ENCODE results near the gene EPO.
"Not testable (repeated sequence)": the region's sequence is repeated elsewhere in the genome, so short reads cannot be mapped to it uniquely, and the experiment has no call there.

Gene EPO

DNA sequence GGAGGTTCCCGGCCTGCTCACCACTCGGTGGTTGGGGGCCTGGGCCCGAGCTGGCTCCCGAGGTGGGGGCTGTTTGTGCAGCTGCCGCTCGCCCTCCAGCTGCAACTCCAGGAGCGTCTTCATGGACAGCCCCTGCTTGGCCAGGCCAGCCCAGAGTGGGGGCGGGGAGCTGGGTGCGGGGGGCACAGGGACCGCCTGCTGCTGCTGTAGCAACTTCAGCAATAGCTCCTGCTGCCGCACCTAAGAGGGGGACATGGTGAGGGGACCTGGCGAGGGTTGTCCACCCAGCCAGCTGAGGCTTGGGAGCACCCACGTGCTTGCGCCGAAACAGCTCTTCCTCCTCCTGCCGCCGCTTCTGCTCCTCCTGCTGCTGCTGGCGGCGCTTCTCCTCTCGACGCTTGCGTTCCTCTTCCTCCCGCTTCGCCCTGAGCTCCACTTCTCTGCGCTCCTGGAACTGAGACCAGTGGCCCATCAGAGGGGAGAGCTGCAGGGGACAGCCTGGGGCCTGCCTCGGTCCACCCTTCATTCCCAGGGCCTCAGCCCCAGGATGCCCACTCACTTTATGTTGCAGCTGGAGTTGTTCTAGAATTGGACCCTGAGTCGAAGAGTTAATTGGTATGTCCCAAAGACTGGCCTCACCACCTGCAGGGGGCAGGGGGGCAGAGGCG, 37.1 kb upstream of the EPO start:
- peak; percentile 5 for DNase-seq (ENCODE audit: low spot score)

DNA sequence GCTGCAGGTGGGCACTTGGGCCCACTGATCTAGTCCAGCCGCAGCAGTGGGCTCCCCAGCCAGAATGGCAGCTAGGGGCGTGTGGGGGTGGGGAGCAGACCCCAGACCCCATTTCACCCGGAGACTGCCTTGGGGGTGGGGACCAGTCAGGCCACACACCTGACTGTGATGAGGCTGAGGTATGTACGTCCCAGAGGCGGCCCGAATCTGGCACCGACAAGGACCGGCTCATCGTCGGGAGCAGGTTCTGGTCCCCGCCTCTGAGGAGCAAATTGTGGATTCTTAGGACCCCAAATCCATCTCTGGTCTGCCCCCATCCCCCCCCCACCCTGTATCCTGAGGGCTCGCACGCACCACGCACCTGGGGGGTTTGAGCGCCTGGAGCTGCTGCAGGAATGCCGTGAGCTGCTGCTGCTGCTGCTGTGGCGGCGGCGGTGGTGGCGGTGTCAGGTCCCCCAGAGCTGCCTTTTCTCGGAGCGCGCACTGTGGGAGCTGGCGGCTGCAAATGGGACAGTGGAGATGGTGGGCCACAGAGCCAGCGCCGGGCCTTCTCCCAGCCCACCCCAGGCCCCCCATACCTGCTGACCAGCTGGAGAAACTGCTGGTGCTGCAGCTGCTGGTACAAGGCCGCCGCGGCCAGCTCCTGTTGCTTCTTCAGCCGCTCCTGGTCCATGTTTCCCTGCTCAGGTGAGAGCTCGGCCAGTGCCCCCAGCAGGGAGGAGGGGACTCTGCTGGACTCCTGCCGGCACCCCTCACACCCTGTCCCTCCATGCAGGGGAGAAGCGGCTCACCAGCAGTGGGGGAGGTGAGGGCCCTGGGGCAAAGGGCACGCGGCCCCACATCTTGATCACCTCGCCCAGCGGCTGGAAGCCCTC, 36.4 kb upstream of the EPO start:
- peak; percentile 4 for DNase-seq (ENCODE audit: low spot score)

DNA sequence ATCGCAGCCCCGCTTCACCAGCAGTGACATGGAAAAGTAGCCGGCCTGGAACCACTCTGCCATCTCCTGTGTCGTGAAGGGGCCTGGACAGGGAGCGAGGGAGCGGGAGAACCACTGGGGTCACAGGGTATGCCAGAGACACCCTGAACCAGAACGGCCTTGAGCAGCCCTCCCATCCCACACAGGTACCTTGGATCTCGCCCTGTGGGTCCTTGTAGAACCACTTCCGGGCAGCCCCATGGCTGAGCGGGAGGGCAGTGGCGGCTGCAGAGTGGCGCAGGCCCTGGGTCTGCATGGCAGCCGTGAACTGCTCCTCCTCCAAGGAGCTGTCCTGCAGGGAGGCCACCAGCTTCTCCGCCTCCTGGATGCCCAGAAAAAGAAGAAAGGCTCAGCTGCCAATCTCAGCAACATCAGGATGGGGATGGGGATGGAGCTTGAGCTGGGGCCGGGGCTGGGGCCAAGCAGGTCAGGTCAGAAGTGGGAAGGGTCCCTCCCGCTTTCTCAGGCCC, 35.7 kb upstream of the EPO start:
- peak; percentile 11 for DNase-seq (ENCODE audit: low spot score)

DNA sequence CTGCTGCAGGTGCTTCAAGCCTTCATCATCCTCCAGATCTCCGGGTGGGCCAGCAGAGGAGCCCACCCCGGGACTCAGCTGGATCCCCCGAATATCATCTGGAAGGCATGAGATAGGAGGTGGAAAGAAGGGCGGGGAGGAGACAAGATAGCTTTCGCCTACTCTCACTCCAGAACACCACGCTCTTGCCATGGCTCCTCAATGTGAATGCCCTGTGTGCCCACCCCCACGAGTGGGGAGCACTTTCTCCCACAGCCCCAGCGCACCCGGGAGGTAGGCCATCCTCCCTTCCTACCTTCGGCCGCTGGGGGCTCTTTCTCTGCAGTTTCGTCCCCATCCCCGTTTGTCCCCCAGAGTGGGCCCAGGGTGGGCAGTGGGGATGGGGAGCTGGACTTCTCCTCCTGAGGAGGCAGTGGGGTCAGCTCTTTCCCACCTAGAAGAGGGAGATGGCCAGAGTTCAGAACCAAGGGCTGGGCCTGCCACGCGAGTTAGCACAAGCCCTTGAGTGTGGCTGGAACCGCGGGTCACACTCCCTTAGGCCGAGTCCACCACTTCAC, 35.1 kb upstream of the EPO start:
- peak; percentile 11 for DNase-seq (ENCODE audit: low spot score)

DNA sequence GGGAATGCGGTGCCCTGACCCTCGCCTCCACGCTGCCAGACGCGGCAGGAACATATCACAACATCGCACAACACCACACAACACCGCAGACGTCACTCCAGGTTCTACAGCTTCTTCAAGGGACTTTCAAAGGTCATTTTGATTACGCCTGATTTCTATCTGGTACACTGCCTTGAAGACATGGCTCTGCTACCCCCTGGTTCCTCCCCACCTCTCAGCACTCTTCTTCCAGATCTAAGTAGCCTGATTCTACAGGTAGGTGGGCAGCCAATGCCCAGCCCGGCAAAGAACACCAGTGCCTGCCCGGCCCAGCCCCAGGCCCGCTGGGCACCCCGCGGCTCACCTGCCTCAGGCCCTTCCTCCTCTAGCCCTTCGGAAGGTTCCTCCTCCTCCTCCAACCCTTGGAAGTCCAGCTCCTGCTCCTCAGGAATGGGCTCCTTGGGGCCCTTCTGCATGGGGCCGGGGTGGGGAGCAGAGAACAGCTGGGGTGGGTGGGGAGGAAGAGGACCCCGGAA, 34.6 kb upstream of the EPO start:
- DNase-seq (ENCODE audit: low spot score): no peak

DNA sequence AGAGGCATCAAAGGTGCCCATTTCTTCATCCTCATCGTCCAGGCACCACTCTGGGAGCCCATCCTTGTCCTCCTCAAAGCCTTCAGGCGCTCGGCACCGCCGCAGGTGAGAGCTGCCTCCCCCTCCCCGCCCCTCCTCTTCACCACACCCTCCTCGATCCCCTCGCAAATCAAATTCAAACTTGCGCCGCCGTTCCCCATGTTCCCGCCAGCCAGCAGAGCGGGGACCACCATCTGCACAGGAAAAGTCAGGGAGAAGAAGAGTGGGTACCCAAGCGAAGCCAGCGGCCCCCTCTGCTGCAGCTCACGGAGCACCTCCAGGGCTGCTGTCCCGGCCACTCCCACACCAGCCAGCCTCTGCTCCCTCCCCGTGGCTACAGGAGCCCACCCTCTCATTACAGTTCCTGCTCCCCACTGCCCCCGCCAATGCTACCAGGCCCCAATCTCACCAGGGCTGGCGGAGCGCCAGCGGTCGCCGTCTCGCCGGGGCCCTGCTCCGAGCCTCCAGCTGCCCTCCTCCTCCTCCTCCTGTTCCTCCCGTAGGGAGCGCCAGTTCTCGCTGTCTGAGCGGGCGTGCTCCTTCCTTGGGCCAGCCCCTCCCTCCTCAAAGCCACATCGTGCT, 34.0 kb upstream of the EPO start:
- DNase-seq (ENCODE audit: low spot score): no peak

DNA sequence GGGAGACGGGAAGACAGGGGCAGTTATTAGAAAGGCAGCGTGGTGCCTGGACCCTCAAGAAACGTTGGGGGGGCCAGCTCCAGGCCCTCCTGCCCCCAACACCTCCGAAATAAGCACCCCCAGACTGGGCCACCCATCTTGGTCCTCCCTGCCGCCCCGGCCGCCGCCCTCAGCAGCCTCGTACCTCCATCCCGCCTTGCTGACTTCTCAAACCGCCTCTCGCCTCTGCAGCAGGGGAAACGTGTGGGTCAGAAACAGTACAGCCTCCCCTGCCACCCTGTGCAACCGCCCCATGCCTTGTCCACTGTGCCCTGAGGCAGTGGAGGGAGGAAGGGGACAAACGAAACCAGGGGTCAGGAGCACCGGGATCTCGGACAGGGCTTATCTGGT, 33.5 kb upstream of the EPO start:
- no peak for DNase-seq (ENCODE audit: low spot score)

DNA sequence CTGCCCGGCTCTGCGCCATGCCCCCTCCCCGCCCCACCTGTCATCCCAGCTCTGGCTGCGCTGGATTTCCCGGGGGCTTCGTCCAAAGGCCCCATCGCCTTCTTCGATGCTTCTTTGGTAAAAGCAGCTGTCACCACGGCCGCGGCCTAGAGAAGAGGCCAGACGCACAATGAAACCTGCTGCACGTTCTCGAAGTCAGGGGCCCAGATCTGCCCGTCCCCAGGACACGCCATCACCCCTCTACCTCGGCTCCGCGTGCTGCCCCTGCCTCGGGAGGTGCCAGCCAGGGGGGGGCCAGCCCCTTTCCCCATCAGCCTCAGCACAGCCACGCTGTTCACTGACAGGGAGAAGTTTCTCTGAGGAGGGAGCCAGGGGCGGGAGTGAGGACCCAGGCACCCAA, 33.0 kb upstream of the EPO start:
- DNase-seq (ENCODE audit: low spot score): no peak

DNA sequence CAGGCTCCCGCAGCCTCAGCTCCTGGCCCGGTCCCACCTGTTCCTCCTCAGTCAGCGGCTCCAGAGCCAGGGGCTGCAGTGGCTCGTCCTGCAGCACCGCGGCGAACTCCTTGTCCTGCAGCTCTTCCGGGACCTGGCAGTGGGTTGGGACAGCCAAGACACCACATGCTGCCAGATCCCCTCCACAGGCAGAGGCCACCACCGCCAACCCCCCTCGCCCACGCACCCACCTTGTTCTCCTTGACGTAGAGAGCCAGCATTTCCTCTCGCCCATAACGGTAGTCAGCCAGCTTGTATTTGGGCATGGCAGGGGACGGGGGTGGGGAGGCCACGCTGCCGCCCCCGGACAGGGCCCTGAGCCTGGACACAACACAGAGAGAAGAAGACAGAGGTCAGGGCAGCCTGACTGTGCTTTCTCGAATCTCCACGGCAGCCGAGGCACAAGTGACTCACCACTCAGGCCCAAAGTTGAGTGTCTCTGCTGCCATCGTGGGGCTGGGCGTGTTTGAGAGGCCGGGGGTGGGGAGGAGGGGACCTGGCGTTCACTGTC, 32.4 kb upstream of the EPO start:
- DNase-seq (ENCODE audit: low spot score): peak; percentile 53

DNA sequence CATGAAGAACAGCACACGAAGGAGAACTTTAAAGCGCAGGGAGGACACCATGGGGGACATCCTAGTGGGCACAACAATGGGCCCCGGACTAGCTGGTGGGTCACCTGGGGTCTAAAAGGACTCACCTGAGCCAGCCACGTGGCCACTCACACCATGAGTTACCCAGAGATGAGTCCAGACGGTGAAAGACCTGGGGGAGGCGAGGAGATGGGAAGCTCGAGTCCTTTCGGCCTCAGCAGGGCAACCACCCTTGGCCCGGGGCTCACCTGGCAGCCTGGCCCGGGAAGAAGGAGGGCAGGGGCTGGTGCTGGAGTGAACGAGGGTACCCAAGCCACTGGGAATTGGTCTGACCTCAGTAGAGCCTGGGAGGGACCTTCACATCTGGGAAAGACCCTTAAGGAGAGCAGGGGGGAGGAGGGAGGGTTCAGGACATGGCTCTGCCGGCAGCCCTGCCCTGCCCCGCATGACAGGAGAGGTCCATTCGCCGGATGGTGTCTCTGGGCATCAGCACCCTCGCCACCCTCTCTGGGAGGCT, 31.9 kb upstream of the EPO start:
- no peak for DNase-seq (ENCODE audit: low spot score)

DNA sequence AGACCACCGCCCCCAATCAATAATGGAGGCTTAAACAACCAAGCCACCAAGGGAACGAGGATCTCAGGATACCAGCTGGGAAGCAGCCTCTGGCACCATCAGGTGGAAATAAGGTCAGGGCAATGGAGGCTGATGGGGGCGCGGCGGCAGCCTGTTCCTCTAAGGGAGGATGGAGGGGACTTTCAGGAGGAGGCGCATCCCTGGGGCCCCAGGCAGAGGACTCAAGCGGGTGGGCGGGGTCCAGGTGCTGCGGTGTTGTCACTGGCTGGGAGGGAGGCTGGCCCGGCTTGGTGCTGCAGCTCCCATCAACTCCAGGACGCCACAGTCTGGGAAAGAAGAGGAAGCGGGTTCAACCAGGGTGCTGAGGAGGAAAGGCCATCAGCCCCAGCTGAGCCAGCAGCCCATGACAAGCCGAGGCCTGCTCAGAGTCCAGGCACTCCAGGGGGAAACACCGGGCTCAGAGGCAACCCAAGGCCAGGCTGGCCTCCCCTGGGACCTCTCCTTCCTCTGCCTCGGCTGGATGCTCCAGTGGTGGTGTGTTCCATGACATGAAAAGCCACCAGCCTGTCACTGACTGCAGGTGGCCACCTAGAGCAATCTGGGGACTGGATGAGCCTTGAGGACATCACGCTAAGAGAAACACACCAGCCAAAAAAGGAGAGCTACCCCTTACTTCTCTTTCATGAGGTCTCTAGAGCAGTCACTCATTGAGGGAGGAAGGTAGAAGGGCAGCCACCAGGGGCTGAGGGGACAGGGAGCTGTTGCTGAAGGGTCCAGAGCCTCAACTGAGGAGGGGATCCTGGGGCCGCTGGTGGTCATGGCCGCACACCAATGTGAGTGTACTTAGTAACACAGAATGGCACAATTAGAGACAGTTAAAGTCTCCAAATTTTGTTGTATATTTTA, 30.8 kb upstream of the EPO start:
- no peak for DNase-seq (ENCODE audit: low spot score)

DNA sequence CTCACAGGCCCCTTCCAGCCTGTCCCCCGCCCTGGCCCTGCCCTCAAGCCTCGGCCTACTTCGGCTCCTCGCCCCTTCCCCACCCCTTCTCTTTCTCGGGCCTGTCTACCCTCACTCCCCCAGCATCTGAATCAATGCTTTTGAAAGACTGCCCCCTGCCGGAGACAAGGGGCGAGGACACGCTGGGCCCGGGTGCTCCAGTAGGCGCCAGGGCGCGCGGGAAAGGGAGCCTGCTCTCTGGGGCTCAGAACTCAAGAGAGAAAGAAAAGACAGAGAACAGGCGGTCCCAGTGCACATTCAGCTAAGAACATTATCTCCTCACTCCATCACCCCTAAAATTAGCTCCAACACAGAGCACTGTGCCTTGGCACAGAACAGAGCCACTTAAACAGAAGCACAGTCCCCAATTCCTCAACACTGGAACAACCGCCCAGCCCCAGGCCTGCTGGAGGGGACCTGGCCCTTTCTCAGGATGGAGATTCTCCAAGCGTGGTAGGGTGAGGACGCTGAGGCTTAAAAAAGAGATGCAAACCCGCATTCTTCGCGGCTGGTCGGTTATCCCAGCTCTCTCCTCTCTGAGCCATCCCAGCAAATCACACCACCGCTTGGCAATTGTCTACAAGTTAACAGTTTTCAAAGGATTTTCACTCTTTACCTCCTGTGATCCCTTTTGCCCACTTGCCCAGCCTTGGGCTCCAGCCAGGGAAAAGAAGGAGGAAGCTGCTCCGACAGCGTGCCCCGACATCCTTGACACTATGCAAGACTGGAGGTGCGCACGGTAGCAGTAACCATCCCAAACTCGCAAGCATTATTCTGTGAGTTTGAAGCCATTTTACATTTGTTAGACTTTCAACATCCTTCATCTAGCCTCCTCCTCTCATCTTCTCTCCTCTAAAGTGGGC, 28.3 kb upstream of the EPO start:
- peak; percentile 92 for DNase-seq (ENCODE audit: low spot score)

DNA sequence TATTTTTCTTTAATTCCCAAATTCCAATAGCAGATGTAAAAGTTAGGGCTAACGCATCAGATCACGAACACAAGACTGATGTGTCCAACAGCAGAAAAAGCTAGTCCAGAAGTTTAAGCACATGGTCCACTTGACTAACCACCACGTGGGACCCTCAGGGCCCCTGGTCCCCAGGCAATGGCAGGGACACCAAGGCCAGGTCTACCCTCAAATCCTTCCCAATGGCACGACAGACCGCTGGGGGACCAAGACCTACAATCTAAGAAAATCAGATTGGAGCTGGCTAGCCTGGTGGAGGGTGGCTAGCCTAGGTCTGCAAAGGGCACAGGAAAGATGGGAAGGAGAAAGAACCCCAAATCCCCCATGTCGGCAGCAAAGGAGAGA, 27.7 kb upstream of the EPO start:
- no peak for DNase-seq (ENCODE audit: low spot score)

DNA sequence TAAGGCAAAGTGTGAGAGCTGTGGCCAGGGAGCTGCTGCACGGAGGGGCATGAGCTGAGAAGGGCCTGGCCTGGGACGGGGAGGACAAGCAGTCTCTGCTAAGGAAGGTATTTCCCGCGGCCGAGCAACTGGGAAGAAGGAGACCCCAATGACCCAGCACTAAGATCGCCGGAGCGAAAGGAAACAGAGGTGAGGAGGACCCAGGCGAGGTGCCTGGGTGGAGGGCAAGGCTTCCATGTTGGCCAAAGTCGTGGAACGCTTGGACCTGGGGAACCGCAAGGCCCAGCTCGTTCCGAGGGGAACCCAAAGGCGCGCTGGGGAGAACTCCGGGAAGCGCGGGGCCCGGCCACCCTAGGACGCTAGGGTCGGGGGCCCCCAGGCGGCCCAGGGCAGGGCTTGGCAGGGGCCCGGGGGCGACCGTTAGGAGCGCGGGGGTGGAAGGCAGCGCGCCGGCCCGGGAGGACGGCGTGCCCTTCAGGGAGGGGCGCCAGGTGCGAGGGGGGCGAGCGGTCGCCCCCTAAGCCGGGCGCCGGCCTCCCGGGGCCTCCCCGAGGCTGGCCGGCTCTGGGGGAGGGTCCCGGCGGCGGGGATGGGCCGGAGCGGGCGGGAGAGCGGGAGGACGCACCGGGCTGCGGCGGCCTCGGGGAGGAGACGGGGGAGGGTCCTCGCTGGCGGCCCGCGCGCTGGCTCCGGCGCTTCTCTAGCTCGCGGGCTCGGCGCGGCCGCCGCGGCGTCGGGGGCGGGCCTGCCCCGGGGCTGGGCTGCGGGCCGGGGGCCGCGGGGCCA, 26.8 kb upstream of the EPO start:
- no peak for DNase-seq (ENCODE audit: low spot score)

DNA sequence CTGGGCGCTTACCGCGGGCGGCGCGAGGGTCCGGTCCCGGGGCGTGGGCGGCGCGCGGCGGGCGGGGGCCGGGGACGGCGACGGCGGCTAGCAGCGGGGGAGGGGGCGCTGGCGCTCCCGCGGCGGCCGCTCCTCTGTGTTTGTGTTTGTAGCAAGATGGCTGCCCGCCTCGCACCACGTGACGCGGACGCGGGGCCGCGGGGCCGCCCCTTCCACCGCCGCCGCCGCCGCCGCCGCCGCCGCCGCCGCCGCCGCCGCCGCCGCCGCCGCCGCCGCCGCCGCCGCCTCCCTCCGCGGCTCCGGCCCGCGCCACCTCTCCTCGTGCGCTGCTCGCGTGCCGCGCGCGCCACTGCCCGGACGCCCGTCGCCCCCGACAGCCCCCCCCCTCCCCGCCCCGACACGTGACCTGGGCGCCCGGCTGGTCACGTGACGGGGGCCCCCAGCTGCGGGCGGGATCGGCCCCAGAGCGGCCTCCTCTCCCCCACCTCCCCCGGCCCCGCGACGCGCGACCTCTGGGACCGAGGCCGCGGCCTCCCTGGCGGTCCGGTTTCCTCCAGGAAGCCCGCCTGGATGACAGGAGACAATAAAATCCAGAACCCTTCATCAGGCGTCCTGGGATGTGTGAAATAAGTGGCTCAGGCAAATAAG, 26.0 kb upstream of the EPO start, which contains the start of gene GIGYF1:
Gene GIGYF1 (minus strand): TSS at position 153 of the 648 bp plus-strand sequence. CDS start 6,012 bp downstream, outside the sequence.
- DNase-seq (ENCODE audit: low spot score): peak; percentile 85

DNA sequence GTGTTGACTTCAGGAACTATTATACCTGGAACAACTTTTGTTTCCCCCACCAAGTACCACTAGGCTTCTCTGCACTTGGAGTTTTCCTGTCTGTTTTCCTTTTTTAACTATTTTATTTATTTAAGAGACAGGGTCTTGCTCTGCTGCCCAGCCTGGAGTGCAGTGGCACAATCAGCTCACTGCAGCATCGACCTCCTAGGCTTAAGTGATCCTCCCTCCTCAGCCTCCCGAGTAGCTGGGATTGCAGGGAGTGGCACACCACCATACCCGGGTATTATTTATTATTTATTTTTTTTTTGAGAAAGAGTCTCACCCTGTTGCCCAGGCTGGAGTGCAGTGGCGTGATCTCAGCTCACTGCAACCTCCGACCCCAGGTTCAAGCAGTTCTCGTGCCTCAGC, 24.1 kb upstream of the EPO start:
- DNase-seq (ENCODE audit: low spot score): no peak

DNA sequence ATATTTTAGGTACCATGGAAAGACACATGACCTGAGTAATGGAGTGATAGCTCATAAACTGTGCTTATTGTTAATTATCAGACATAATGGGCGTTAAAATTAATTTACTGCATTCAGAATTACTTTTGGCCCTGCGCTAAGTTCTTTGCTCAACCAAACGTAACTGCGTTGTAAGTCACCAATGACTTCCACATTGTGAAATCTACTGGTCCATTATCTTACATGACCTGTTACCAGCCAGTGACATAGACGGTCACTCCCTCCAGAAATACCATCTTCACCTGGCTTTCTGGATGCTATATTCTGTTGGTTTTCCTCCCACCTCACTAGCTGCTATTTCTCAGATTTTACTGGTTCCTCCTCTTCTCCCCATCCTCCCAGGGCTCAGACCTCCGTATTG, 21.2 kb upstream of the EPO start:
- DNase-seq (ENCODE audit: low spot score): no peak

DNA sequence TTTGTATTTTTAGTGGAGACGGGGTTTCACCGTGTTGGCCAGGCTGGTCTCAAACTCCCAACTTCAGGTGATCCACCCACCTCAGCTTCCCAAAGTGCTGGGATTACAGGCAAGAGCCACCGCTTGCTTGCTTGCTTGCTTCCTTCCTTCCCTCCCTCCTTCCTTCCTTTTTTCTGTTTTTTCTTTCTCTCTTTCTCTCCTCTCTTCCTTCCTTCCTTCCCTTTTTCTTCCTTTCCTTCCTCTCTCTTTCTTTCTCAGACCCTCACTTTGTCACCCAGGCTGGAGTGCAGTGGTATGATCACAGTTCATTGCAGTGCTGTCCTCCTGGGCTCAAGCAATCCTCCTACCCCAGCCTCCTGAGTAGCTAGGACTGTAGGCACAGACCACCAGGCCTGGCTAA, 19.2 kb upstream of the EPO start:
- not testable (repeated sequence) for DNase-seq (ENCODE audit: low spot score)
